Measurements from ENCODE around the gene ASB13. TPM values are rescaled to one million over a fixed set of nuclear protein-coding genes. Genes with fewer than 3 reads are reported as not detected.

ASB13 gene
- total RNA-seq, 2 experiments from 2014 or later, result 1.9 to 2.9 TPM

- Mint-ChIP-seq H3K4me3 (no peak overlapping the region), H3K4me1 (ENCODE audit: low read depth) (no peaks in the 10 kb centered on the region), H3K27me3 (no peaks in the 10 kb centered on the region), H3K27ac (no peak overlapping the region), H3K36me3 (ENCODE audit: low read depth) (peaks cover 54% of the 10 kb centered on the region), H3K9me3 (no peaks in the 10 kb centered on the region)
- no peaks in the 10 kb centered on the region for H3K4me1 ChIP-seq (ENCODE audit: insufficient read depth, low read length)
- intact Hi-C loops (cut with DNase I, micrococcal nuclease), result no loop called here
- ATAC-seq (ENCODE audit: poor library complexity) (no peak), DNase-seq (no peak)
- H3K9me3 ChIP-seq (ENCODE audit: control insufficient read depth in 1 of 2, insufficient read depth in 1 of 2, low read length in 2 of 2), result no peaks in the 10 kb centered on the region
- ChIA-PET CTCF (interaction anchor here (1.4 kb wide), 1 partner anchor 16 kb away, joined by 4 read pairs; no protein-coding TSS in a partner anchor), POLR2A (no interaction called here)
- H3K27me3 ChIP-seq (ENCODE audit: control insufficient read depth in 1 of 2, insufficient read depth in 2 of 2, low read length in 2 of 2), result no peaks in the 10 kb centered on the region
- no peak overlapping the region for H3K4me3 ChIP-seq (ENCODE audit: low read length)
- TF ChIP-seq CTCF (IDR thresholded peaks at IDR 0.05), result no peak
- peaks cover 30% of the 10 kb centered on the region for H3K36me3 ChIP-seq (ENCODE audit: insufficient read depth, low read length)
- no peak overlapping the region for H3K27ac ChIP-seq (ENCODE audit: low read depth in 1 of 2, low read length in 2 of 2)
These were observed 21.0 kb downstream of the ASB13 start for GRCh38 chr10:5645375-5645774.

- intact Hi-C loops (cut with DNase I, micrococcal nuclease), result no loop called here
- H3K4me1 Mint-ChIP-seq (ENCODE audit: low read depth), result no peaks in the 10 kb centered on the region
- Histone ChIP-seq H3K9me3 (ENCODE audit: control insufficient read depth in 1 of 2, insufficient read depth in 1 of 2, low read length in 2 of 2) (no peaks in the 10 kb centered on the region), H3K4me3 (ENCODE audit: low read length) (no peak overlapping the region), H3K27ac (ENCODE audit: low read depth in 1 of 2, low read length in 2 of 2) (no peak overlapping the region), H3K27me3 (ENCODE audit: control insufficient read depth in 1 of 2, insufficient read depth in 2 of 2, low read length in 2 of 2) (no peaks in the 10 kb centered on the region), H3K4me1 (ENCODE audit: insufficient read depth, low read length) (no peaks in the 10 kb centered on the region), H3K36me3 (ENCODE audit: insufficient read depth, low read length) (peaks cover 31% of the 10 kb centered on the region)
- ATAC-seq (ENCODE audit: poor library complexity) (no peak), DNase-seq (no peak)
- no peak for TF ChIP-seq CTCF (IDR thresholded peaks at IDR 0.05)
- peaks cover 52% of the 10 kb centered on the region for H3K36me3 Mint-ChIP-seq (ENCODE audit: low read depth)
- no peak overlapping the region for H3K27ac Mint-ChIP-seq
- ChIA-PET CTCF (interaction anchor here (1.4 kb wide), 1 partner anchor 15 kb away, joined by 4 read pairs; no protein-coding TSS in a partner anchor), POLR2A (no interaction called here)
- H3K27me3 Mint-ChIP-seq, result no peaks in the 10 kb centered on the region
- no peaks in the 10 kb centered on the region for H3K9me3 Mint-ChIP-seq
- no peak overlapping the region for H3K4me3 Mint-ChIP-seq
These were observed 21.5 kb downstream of the ASB13 start for GRCh38 chr10:5644930-5645329.

- Histone ChIP-seq H3K27ac (ENCODE audit: low read depth in 1 of 2, low read length in 2 of 2) (no peak overlapping the region), H3K4me1 (ENCODE audit: insufficient read depth, low read length) (no peaks in the 10 kb centered on the region), H3K27me3 (ENCODE audit: control insufficient read depth in 1 of 2, insufficient read depth in 2 of 2, low read length in 2 of 2) (no peaks in the 10 kb centered on the region), H3K36me3 (ENCODE audit: insufficient read depth, low read length) (peaks cover 34% of the 10 kb centered on the region), H3K9me3 (ENCODE audit: control insufficient read depth in 1 of 2, insufficient read depth in 1 of 2, low read length in 2 of 2) (no peaks in the 10 kb centered on the region), H3K4me3 (ENCODE audit: low read length) (no peak overlapping the region)
- intact Hi-C loops (cut with DNase I, micrococcal nuclease), result no loop called here
- Mint-ChIP-seq H3K36me3 (ENCODE audit: low read depth) (peaks cover 62% of the 10 kb centered on the region), H3K27me3 (no peaks in the 10 kb centered on the region), H3K9me3 (no peaks in the 10 kb centered on the region), H3K4me3 (no peak overlapping the region), H3K27ac (no peak overlapping the region), H3K4me1 (ENCODE audit: low read depth) (no peaks in the 10 kb centered on the region)
- no peak for TF ChIP-seq CTCF (IDR thresholded peaks at IDR 0.05)
- ATAC-seq (ENCODE audit: poor library complexity) (no peak), DNase-seq (no peak)
- POLR2A ChIA-PET, result no interaction called here
- CTCF ChIA-PET, result no interaction called here
These were observed 22.9 kb downstream of the ASB13 start for GRCh38 chr10:5643346-5644067.
